ENCODE measurements around the gene MYH15.

The MYH15 gene

DNA sequence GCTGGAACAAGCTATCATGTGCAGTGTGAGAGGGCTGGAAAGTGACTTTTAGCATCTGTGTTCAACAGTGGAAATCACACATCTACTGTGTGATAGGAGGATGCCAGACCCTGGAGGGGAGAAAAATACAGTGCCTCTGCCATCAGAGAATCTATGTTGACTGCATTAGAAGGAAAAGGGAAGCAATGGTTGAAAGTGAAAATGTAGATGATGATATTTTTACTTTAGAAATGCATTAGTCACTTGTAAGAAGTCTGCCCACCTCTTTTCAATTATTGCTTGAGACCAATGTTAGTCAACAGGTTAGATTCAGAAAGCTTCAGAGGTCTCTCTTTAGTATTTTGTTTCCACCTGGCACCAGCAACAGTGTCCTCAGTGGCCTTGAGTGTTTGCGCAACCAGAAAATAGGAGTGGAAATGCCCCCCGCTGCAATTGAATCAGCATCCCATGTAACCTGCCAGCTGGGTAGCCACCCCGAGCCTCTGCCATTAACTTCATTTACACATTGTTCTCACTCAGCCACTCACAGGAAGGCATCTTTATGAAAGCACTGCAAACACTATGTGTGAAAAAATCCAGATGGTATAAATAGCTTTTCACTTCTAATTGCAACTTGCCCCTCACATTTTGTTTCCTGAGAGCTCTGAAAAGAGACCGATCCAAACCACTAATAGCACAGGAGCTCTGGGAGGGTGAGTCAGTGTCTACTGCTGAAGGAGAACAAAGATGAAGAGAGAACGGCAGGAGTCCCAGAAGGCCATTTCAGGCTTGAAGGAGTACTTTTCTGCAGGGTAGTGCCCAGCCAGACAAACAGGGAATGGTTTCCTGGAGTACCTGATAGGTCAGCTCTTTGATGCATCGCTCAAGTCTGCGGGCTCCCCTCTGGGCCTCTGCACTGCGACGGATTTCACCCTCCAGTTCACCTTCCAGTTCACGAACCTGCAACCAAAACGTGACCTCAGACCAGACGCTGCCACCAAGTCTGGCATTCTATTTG, 122.0 kb downstream of the MYH15 start:
- TF ChIP-seq GATA2 (IDR thresholded peaks at IDR 0.05; ENCODE audit: low read depth, low read length) (no peak), GATA3 (IDR thresholded peaks at IDR 0.05; ENCODE audit: low read depth, low read length) (no peak)

DNA sequence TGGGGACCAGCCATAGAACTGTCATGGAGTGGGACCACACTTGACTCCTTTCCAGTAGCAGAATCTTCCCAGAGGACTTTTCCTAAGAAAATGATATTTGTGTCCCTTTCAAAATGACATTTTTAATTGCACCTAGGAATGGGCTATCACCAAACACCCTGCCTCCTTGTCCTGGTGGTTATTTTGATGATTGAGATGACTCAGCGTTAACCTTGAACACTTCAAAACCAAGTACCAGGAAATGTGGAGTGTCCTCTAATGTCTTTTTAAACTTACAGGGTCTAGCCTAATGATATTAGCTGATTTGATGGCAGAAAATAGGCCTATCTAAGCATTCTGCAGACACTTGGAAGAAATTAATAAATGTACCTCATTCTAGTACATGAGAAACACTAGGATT, 123.3 kb downstream of the MYH15 start:
- TF ChIP-seq GATA2 (IDR thresholded peaks at IDR 0.05; ENCODE audit: low read depth, low read length) (no peak), GATA3 (IDR thresholded peaks at IDR 0.05; ENCODE audit: low read depth, low read length) (no peak)

DNA sequence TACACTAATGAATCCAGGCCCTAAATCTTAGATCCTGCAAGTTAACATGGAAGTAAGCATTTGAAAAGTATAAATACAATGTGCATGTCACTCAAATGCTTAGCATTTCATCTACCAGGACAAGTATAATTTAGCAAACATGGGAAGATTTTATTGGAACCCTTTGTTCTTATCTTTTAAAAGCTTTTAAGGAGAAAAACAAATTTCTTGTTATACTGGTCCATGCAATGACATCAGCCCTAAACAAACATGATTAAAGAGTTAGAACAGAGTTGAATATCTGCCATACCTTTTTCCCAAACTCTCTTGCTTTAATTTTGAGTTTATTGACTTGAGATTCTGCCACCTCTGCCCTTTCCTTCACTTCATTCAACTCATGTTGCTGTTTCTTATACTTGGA, 127.1 kb downstream of the MYH15 start:
- no peak for TF ChIP-seq GATA2 (IDR thresholded peaks at IDR 0.05; ENCODE audit: low read depth, low read length)
- TF ChIP-seq GATA3 (IDR thresholded peaks at IDR 0.05; ENCODE audit: low read depth, low read length): no peak

GRCh38 chr3:108381529-108382140, 128.8 kb downstream of the MYH15 start:
- TF ChIP-seq GATA2 (IDR thresholded peaks at IDR 0.05; ENCODE audit: low read depth, low read length) (no peak), GATA3 (IDR thresholded peaks at IDR 0.05; ENCODE audit: low read depth, low read length) (no peak)

GRCh38 chr3:108380128-108380795, 130.1 kb downstream of the MYH15 start:
- TF ChIP-seq GATA2 (IDR thresholded peaks at IDR 0.05; ENCODE audit: low read depth, low read length): no peak
- TF ChIP-seq GATA3 (IDR thresholded peaks at IDR 0.05; ENCODE audit: low read depth, low read length): no peak

DNA sequence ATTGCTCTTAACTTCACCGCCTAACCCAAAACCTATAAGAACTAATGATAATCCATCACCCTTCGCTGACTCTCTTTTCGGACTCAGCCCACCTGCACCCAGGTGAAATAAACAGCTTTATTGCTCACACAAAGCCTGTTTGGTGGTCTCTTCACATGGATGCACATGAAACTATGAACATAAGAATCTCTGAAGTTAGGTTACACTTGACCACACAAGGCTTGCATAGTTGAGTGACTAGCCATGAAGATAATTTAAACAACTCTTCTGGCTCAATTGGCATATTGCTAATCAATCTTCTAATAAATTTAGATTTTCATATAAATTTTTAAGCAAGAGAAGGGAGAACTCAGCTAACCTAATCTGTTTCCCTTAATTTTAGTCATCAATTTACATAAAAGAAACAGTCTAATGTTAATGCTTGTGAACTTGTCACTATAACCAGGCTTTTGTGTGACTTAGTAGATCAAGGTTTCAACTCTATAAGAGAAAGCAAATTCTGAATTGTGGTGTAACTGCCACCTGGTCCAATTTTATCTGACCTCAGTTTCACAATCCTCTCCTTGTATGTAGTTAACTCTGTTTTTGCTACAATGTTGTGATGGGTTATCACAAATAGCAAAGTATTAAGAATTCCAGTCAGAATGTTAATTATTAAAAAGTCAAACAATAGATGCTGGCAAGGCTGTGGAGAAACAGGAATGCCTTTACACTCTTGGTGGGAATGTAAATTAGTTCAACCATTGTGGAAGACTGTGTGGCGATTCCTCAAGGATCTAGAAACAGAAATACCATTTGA, 132.0 kb downstream of the MYH15 start:
- TF ChIP-seq GATA2 (IDR thresholded peaks at IDR 0.05; ENCODE audit: low read depth, low read length) (no peak), GATA3 (IDR thresholded peaks at IDR 0.05; ENCODE audit: low read depth, low read length) (no peak)

DNA sequence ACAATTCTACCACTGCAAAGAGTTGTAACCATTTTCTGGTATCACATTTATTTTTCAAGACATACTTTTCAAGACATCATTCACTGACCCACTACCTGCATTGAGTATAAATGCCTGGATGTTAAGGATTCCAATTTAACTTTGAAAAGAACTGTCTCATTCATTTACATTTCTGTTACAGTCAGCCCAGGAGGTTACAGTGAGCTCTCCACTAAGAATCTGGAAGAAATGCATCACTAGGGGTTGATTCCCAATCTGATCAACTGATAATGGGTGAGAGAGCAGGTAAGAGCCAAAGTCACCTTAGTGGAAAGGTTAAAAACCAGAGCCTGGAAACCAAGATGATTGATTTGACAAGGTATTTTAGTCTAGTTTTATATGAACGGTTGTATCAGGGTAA, 133.0 kb downstream of the MYH15 start:
- TF ChIP-seq GATA2 (IDR thresholded peaks at IDR 0.05; ENCODE audit: low read depth, low read length) (no peak), GATA3 (IDR thresholded peaks at IDR 0.05; ENCODE audit: low read depth, low read length) (no peak)

GRCh38 chr3:108376026-108376425, 134.4 kb downstream of the MYH15 start:
- TF ChIP-seq GATA2 (IDR thresholded peaks at IDR 0.05; ENCODE audit: low read depth, low read length): no peak
- TF ChIP-seq GATA3 (IDR thresholded peaks at IDR 0.05; ENCODE audit: low read depth, low read length): no peak

DNA sequence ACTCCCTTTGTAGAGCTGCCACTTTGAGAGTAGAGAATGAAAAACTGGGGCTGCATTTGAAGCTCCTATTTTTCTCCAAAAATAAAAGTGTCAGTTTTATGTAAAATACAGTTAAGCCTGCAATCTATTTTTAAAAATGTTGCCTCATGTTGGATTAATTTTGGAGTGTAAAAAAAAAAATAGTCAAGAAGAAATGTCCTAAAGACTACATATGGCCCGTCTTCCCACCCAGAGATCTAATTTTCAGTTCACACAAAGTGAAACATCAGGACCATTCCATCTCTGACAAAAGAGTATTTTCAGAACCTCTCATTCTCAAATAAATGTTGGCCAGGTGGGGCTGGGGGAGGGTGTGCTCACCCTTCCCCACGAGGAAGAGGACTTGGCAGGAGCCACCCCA, 151.4 kb downstream of the MYH15 start:
- TF ChIP-seq GATA3 (IDR thresholded peaks at IDR 0.05; ENCODE audit: low read depth, low read length): no peak
- no peak for TF ChIP-seq GATA2 (IDR thresholded peaks at IDR 0.05; ENCODE audit: low read depth, low read length)

GRCh38 chr3:108357042-108357441, 153.4 kb downstream of the MYH15 start:
- no peak for TF ChIP-seq GATA3 (IDR thresholded peaks at IDR 0.05; ENCODE audit: low read depth, low read length)
- no peak for TF ChIP-seq GATA2 (IDR thresholded peaks at IDR 0.05; ENCODE audit: low read depth, low read length)

GRCh38 chr3:108354562-108354961, 155.8 kb downstream of the MYH15 start:
- TF ChIP-seq GATA2 (IDR thresholded peaks at IDR 0.05; ENCODE audit: low read depth, low read length) (no peak), GATA3 (IDR thresholded peaks at IDR 0.05; ENCODE audit: low read depth, low read length) (no peak)

DNA sequence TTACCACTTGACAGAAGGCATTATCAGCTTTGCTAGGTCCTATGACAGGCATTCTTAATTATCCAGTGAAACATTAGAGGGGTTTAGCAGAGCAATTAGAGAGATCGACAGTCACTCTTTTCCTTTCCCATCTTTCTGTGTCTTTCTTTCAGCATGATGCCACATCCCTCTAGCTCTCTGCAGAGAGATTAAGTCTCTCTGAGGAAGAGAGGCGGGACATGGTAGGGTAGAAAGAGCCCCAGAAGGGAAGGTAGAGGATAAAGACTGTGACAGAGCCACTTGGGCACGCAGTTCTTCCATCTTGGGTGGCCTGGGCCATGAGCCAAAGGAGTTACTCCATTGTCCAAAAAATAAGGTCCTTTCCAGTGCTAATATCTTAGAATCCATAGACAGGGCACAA, 158.2 kb downstream of the MYH15 start:
- no peak for TF ChIP-seq GATA3 (IDR thresholded peaks at IDR 0.05; ENCODE audit: low read depth, low read length)
- no peak for TF ChIP-seq GATA2 (IDR thresholded peaks at IDR 0.05; ENCODE audit: low read depth, low read length)

DNA sequence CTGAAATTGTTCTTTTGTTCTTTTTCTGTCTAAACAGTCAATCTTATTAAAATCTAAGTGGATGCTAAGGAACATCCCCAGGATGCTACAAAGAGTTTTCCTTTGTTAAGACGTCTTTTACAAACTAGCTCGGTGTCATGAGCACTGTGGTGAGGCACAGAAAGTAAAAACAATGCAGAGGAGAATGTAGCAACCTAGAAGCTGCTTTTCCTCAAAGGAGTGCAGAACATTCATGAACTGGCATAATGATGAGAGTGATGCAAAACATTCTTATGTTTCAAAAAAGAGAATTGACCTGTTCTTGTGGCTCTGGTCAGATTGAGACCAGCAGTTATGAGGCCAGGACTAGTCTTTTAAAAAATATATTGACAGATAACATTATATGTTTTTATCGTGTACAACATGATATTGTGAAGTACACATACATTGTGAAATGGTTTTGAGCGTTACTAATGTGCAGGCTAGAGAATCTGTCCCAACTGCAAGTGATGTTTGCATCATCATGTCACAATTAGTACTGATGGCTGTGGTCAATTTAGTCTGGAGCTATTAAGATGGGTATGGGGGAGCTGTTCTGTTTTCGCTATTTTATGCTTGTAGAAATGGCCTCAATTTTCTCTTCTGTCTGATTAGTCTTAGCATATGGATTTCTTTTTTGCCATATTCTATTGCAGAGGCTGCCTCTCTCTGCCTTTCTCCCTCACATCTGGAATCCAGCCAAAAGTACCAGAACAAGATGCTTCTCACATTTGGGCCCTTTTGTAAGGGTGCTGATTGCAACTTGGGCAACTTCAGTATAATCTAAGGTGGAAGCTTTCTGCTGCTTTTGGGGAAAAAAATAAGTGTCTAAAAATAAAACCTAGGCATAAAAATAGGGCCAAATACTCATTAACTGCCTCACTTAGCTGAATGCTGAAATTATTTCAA, 163.8 kb downstream of the MYH15 start:
- TF ChIP-seq GATA3 (IDR thresholded peaks at IDR 0.05; ENCODE audit: low read depth, low read length) (no peak), GATA2 (IDR thresholded peaks at IDR 0.05; ENCODE audit: low read depth, low read length) (no peak)
